Activated T-helper 1 cell treated with Interleukin-2 at 50 U/mL for 16 hours (primary cell): Measurements from ENCODE around the gene PRKAB2.
"Not testable (repeated sequence)": the region's sequence is repeated elsewhere in the genome, so short reads cannot be mapped to it uniquely, and the experiment has no call there.

Experiments
- DNase-seq: peaks from one replicate; pipeline ENCODE4 v3.0.0-alpha.2; 2020; ENCODE audit warnings: low read depth

The PRKAB2 gene

GRCh38 chr1:147109762-147110161 lies 62.5 kb downstream of the PRKAB2 start:
- no peak for DNase-seq

GRCh38 chr1:147109041-147109440 lies 63.2 kb downstream of the PRKAB2 start:
- DNase-seq: no peak

- DNase-seq: not testable (repeated sequence)
These were observed 65.8 kb downstream of the PRKAB2 start for GRCh38 chr1:147106407-147106881.

GRCh38 chr1:147105909-147106308 lies 66.4 kb downstream of the PRKAB2 start:
- DNase-seq: no peak
